Naive B cell (primary cell): Measurements from ENCODE around the gene ZNF532. TPM values are rescaled to one million over a fixed set of nuclear protein-coding genes. Genes with fewer than 3 reads are reported as not detected.
A peak's percentile ranks its signal among the peaks of the same experiment; 100 is the strongest.

ENCODE experiments used
- ATAC-seq, 2 donors: fragments of 150-1000 bp; cut with Tn5 transposase; 2 replicates each; pipeline ENCODE4 v1.10.0; 2021; ENCODE audit warnings: low read depth in 2 of 2, mild to moderate bottlenecking in 2 of 2, moderate library complexity in 2 of 2
- DNase-seq: peaks from one replicate; pipeline ENCODE4 v3.0.0; 2022
- H3K27ac Mint-ChIP-seq, 6 donors: one replicate each; pipeline ENCODE4 v1.8.0; 2020 to 2022; ENCODE audit warnings: mild to moderate bottlenecking in 6 of 6, mixed read lengths in 6 of 6, moderate library complexity in 5 of 6, inconsistent platforms in 2 of 6
- H3K27me3 Mint-ChIP-seq, 3 donors: one replicate each; pipeline ENCODE4 v1.8.0; 2021 to 2022; ENCODE audit warnings: mixed read lengths in 3 of 3, mild to moderate bottlenecking in 1 of 3
- H3K36me3 Mint-ChIP-seq, 2 donors: one replicate each; pipeline ENCODE4 v1.8.0; 2020 to 2022; ENCODE audit warnings: mixed read lengths in 2 of 2, inconsistent platforms in 1 of 2, mild to moderate bottlenecking in 1 of 2
- H3K4me1 Mint-ChIP-seq, 3 donors: one replicate each; pipeline ENCODE4 v1.8.0; 2020 to 2022; ENCODE audit warnings: mixed read lengths in 3 of 3, inconsistent platforms in 1 of 3, mild to moderate bottlenecking in 1 of 3, moderate library complexity in 1 of 3
- H3K4me3 Mint-ChIP-seq, 8 donors: one replicate each; pipeline ENCODE4 v1.8.0; 2020 to 2022; ENCODE audit warnings: mild to moderate bottlenecking in 8 of 8, mixed read lengths in 8 of 8, moderate library complexity in 8 of 8, inconsistent platforms in 2 of 8
- H3K9me3 Mint-ChIP-seq, 7 donors: one replicate each; pipeline ENCODE4 v1.8.0; 2020 to 2022; ENCODE audit warnings: mixed read lengths in 7 of 7, mild to moderate bottlenecking in 5 of 7, inconsistent platforms in 2 of 7, moderate library complexity in 1 of 7
- polyA plus RNA-seq, 6 donors: library from polyadenylated mRNA; unstranded; fragments of 300-500 nt; fragmentation: Illumina TruSeq; gene quantifications; one replicate each; pipeline ENCODE4 v1.2.3, GENCODE V29; 2021; ENCODE audit warnings: low read depth in 6 of 6

ZNF532 gene
- polyA plus RNA-seq, 6 donors from 2014 or later, result 4.5 to 13.4 (median 8.9) TPM

- H3K4me1 Mint-ChIP-seq, result no peaks in the 10 kb centered on the region
- ATAC-seq, result no peak
- H3K4me3 Mint-ChIP-seq, result no peak overlapping the region
Measured at GRCh38 chr18:58838165-58838860, 26.4 kb upstream of the ZNF532 start.

GRCh38 chr18:58838946-58839345 lies 25.7 kb upstream of the ZNF532 start:
- H3K27me3 Mint-ChIP-seq, result peaks cover 0 to 5% (median 0%) of the 10 kb centered on the region in 3 donors
- DNase-seq, result no peak
- no peaks in the 10 kb centered on the region for H3K9me3 Mint-ChIP-seq

More at GRCh38 chr18:58838165-58838860, 26.4 kb upstream of the ZNF532 start:
- DNase-seq, result no peak
- peak overlapping the region in 1 of 6 donors; percentile 22 for H3K27ac Mint-ChIP-seq
- no peaks in the 10 kb centered on the region for H3K36me3 Mint-ChIP-seq
- no peaks in the 10 kb centered on the region for H3K9me3 Mint-ChIP-seq
- H3K27me3 Mint-ChIP-seq, result peaks cover 0 to 5% (median 0%) of the 10 kb centered on the region in 3 donors

DNA sequence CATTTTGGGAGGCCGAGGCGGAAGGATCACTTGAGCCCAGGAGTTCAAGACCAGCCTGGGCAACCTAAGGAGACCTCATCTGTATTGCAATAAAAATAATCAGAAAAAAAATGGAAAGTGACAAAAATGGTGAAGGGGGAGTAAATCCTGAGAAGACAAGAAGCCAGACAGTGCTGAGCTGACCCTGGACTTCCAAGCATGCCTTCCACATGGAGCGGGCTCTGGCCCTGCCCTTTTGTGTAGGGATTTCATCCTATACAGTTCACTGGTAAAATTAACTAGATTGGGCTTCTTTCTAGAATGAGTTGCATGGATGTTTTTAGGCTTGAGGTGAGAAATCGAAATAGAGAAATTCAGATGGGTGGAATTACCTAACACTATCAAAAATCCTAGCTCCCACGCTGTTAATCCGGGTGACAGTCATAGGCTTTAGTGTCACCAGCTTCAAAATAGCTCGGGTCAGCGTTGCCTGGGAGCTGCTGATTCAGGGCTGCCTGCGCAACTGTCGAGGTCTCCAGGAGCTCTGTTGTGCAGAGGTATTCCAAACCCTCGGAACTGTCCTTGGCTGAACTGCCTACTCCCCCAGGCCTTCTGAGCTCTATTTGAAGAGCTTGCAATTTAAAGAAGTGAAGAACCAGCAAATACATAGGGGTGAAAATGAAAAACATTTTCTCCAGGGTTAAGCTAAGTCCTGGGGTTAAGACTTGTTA lies 21.5 kb upstream of the ZNF532 start:
- Mint-ChIP-seq H3K27me3 (peaks cover 5 to 37% (median 12%) of the 10 kb centered on the region in 3 donors), H3K4me3 (no peak overlapping the region), H3K4me1 (peaks cover 0 to 14% (median 13%) of the 10 kb centered on the region in 3 donors), H3K27ac (peak overlapping the region in 2 of 6 donors; percentile 28 to 79), H3K9me3 (peaks cover 0 to 4% (median 0%) of the 10 kb centered on the region in 7 donors), H3K36me3 (no peaks in the 10 kb centered on the region)
- ATAC-seq (no peak), DNase-seq (no peak)

More at GRCh38 chr18:58838946-58839345, 25.7 kb upstream of the ZNF532 start:
- Mint-ChIP-seq H3K4me1 (no peaks in the 10 kb centered on the region), H3K27ac (no peak overlapping the region), H3K4me3 (no peak overlapping the region), H3K36me3 (no peaks in the 10 kb centered on the region)
- no peak for ATAC-seq

- peaks cover 0 to 4% (median 0%) of the 10 kb centered on the region in 7 donors for H3K9me3 Mint-ChIP-seq
- H3K27me3 Mint-ChIP-seq, result peaks cover 5 to 42% (median 12%) of the 10 kb centered on the region in 3 donors
- H3K4me3 Mint-ChIP-seq, result no peak overlapping the region
- H3K4me1 Mint-ChIP-seq, result peaks cover 0 to 18% (median 13%) of the 10 kb centered on the region in 3 donors
- DNase-seq, result no peak
- H3K27ac Mint-ChIP-seq, result no peak overlapping the region
- ATAC-seq, result no peak
- H3K36me3 Mint-ChIP-seq, result no peaks in the 10 kb centered on the region
Measured at GRCh38 chr18:58843688-58844035, 21.0 kb upstream of the ZNF532 start.

DNA sequence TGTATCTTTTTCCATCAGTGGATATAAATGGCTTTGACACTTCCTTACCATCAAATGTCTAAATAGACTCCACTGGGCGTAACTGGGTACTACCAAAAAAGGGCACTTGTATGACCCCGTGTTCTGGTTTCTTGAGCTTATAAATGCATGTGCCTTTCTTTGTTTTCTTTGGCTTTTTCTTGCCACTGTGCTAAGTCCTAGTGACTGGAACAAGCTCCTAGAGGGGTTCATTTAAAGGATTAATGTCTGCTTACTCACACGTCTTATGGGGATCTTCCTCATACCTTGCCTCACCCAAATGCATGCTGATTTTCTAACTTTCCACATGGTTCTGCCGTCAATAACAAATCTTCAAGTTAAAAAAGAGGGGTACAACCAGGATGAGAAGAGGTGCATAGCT lies 19.8 kb upstream of the ZNF532 start:
- DNase-seq, result no peak
- Mint-ChIP-seq H3K27ac (peak overlapping the region in 1 of 6 donors; percentile 64), H3K27me3 (peaks cover 5 to 47% (median 12%) of the 10 kb centered on the region in 3 donors), H3K4me1 (peaks cover 0 to 18% (median 13%) of the 10 kb centered on the region in 3 donors), H3K9me3 (peaks cover 0 to 4% (median 0%) of the 10 kb centered on the region in 7 donors), H3K36me3 (no peaks in the 10 kb centered on the region), H3K4me3 (no peak overlapping the region)
- ATAC-seq, result no peak

- ATAC-seq (no peak), DNase-seq (no peak)
- Mint-ChIP-seq H3K4me1 (peaks cover 0 to 18% (median 13%) of the 10 kb centered on the region in 3 donors), H3K9me3 (peaks cover 0 to 4% (median 0%) of the 10 kb centered on the region in 7 donors), H3K4me3 (peak overlapping the region in 5 of 8 donors; percentile 19 to 84 (median 57)), H3K36me3 (no peaks in the 10 kb centered on the region), H3K27me3 (peaks cover 5 to 47% (median 20%) of the 10 kb centered on the region in 3 donors), H3K27ac (no peak overlapping the region)
Measured at GRCh38 chr18:58845928-58846724, 18.6 kb upstream of the ZNF532 start.

DNA sequence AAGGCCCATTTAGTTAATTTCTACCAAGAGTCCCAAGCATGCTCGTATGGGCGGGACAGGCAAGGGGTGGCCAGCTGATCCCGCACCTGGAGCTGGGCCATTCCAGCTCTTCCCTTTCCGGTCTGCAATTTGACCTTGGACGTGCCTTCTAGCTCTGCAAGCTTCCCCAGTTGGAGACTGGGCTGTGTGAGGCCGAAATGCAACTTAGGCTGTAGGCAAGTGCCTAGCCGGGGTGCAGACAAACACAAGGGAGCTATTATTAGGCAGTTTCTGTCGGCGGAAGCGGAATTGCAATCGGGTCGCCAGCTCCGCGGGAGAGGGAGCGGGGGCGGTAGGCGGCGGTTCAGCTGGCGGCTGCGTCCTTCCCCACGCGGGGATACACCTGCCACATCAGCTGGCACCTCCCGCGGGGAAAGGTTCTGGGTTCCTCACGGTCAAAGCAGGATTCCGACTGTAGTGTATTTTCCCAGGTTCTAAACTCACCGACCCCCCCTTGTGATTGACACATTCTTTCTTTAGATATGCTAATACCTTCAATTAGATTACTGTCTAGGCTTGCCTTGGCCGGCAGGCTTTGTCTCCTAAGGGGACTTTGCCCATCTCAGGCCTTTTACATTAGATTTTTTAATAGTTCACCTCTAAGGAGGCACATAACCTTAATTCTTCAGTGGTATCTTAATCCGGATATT lies 17.1 kb upstream of the ZNF532 start:
- Mint-ChIP-seq H3K4me1 (peaks cover 0 to 18% (median 13%) of the 10 kb centered on the region in 3 donors), H3K4me3 (peak overlapping the region; percentile 73 to 92 (median 84)), H3K27ac (peak overlapping the region in 1 of 6 donors; percentile 45), H3K36me3 (no peaks in the 10 kb centered on the region), H3K27me3 (peaks cover 5 to 57% (median 29%) of the 10 kb centered on the region in 3 donors), H3K9me3 (peaks cover 0 to 4% (median 0%) of the 10 kb centered on the region in 7 donors)
- DNase-seq, result peak; percentile 10
- ATAC-seq, result peak; percentile 53 to 61

DNA sequence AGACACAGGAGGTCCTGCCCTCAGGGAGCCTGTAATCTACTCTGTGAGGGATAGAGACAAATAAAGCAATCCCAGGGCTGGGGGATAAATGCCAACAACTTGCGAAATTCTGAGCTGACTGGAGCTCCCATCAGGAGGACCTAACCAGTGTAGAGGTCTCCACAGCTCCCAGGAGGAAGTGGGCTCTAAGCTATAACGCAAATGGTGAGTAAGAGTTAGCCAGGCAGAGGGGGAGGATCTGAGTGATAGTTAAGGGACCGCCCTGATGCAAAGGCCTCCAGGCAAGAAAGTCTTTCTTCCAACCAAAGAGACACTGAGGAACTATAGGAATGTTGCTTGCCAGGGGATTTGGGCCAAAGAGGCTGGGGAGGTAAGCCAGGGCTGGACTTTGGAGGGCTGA lies 16.0 kb upstream of the ZNF532 start:
- Mint-ChIP-seq H3K27me3 (peaks cover 5 to 61% (median 29%) of the 10 kb centered on the region in 3 donors), H3K27ac (peak overlapping the region in 1 of 6 donors; percentile 74)

DNA sequence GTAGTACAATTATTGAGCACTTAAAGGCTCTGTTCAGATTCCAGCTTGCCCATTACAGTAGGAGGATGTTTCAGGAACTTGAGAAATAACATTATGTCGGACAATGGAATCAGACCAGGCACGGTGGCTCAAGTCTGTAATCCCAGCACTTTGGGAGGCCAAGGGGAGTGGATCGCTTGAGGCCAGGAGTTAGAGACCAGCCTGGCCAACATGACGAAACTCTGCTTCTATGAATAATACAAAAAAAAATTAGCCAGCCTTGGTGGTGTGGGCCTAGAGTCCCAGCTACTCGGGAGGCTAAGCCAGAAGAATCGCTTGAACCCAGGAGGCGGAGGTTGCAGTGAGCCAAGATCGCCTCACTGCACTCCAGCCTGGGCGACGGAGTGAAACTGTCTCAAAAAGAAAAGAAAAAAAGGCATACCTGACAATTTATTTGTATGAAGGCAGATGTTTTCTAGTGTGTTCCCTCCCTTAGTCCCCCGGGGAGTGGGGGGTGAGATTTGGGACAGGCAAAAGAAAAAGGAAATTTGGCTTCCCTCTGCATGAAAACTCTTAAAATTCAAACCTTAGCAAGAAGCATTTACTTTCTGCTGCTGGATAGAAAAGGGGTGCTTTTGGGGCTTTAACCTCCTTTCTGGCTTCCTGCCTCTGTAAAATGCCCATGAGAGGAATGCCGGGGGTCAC lies 13.7 kb upstream of the ZNF532 start:
- Mint-ChIP-seq H3K36me3 (no peaks in the 10 kb centered on the region), H3K27me3 (peaks cover 5 to 46% (median 18%) of the 10 kb centered on the region in 3 donors), H3K4me3 (no peak overlapping the region), H3K27ac (no peak overlapping the region), H3K4me1 (peaks cover 0 to 21% (median 13%) of the 10 kb centered on the region in 3 donors), H3K9me3 (peaks cover 0 to 3% (median 0%) of the 10 kb centered on the region in 7 donors)
- no peak for DNase-seq
- ATAC-seq, result no peak

More for the DNA sequence above, 16.0 kb upstream of the ZNF532 start:
- ATAC-seq (no peak), DNase-seq (no peak)
- peaks cover 0 to 21% (median 13%) of the 10 kb centered on the region in 3 donors for H3K4me1 Mint-ChIP-seq
- H3K9me3 Mint-ChIP-seq, result peaks cover 0 to 4% (median 0%) of the 10 kb centered on the region in 7 donors
- H3K4me3 Mint-ChIP-seq, result peak overlapping the region in 4 of 8 donors; percentile 37 to 75 (median 66)
- no peaks in the 10 kb centered on the region for H3K36me3 Mint-ChIP-seq

- ATAC-seq (no peak), DNase-seq (no peak)
- no peak overlapping the region for H3K4me3 Mint-ChIP-seq
- H3K27ac Mint-ChIP-seq, result no peak overlapping the region
- no peaks in the 10 kb centered on the region for H3K36me3 Mint-ChIP-seq
- H3K9me3 Mint-ChIP-seq, result no peaks in the 10 kb centered on the region
- H3K4me1 Mint-ChIP-seq, result peaks cover 0 to 18% (median 12%) of the 10 kb centered on the region in 3 donors
- peaks cover 5 to 36% (median 17%) of the 10 kb centered on the region in 3 donors for H3K27me3 Mint-ChIP-seq
Measured at GRCh38 chr18:58851856-58852255, 12.8 kb upstream of the ZNF532 start.

DNA sequence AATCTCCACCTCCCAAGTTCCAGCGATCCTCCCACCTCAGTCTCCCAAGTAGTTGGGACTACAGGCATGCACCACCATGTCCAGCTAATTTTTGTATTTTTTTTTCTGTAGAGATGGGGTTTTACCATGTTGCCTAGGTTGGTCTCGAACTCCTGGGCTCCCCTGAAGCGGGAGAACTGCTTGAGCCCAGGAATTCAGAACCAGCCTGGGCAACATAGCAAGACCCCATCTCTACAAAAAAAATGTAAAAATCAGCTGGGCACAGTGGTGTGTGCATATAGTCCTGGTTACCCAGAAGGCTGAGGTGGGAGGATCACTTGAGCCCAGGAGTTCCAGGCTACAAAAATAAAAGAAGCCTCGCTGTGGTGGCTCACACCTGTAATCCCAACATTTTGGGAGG lies 12.0 kb upstream of the ZNF532 start:
- ATAC-seq (no peak), DNase-seq (no peak)
- peaks cover 3 to 30% (median 17%) of the 10 kb centered on the region in 3 donors for H3K27me3 Mint-ChIP-seq
- peaks cover 0 to 11% (median 4%) of the 10 kb centered on the region in 3 donors for H3K4me1 Mint-ChIP-seq
- no peak overlapping the region for H3K4me3 Mint-ChIP-seq
- no peak overlapping the region for H3K27ac Mint-ChIP-seq
- no peaks in the 10 kb centered on the region for H3K36me3 Mint-ChIP-seq
- no peaks in the 10 kb centered on the region for H3K9me3 Mint-ChIP-seq

DNA sequence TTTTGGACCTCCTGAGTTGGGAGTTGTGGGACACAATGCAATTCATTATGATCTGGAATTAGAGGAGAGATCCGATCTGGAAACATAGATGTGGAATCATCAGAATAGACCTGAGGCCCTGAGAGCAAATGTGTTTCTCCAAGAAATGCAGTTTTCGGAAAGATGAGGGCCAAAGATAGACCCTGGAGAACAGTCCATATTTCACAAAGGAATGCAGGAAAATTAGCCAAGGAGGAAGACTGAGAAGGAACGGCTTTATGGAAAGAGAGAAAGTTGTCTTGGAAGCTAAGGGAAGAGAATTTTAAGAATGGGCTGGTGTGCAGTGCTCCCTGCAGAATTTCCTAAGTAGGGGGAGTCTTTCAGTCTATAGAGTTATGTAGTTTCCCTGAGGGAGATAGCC lies 11.1 kb upstream of the ZNF532 start:
- Mint-ChIP-seq H3K4me1 (peaks cover 0 to 4% (median 3%) of the 10 kb centered on the region in 3 donors), H3K9me3 (no peaks in the 10 kb centered on the region), H3K27me3 (peaks cover 0 to 25% (median 23%) of the 10 kb centered on the region in 3 donors), H3K4me3 (no peak overlapping the region), H3K36me3 (no peaks in the 10 kb centered on the region), H3K27ac (peak overlapping the region in 1 of 6 donors; percentile 92)
- ATAC-seq (no peak), DNase-seq (no peak)
